Suprapubic skin (tissue), 3 donors: ENCODE data around the gene CDC42SE2.

Source experiments
- POLR2A ChIP-seq, 2 donors: fragments of 450-650 bp; IDR thresholded peaks; one replicate each; pipeline ENCODE4 v1.6.1; 2017; ENCODE audit warnings: antibody characterized with exemption in 2 of 2, mild to moderate bottlenecking in 2 of 2, moderate library complexity in 2 of 2
- TF ChIP-seq, protein P1 (sequence below), 2 donors: fragments of 200-600 bp in 1 of 2; fragments of 450-650 bp in 1 of 2; sonication (generic) in 1 of 2; IDR thresholded peaks; one replicate each; pipeline ENCODE4 v1.5.1; 2016 to 2019; ENCODE audit warnings: antibody characterized with exemption in 2 of 2, mild to moderate bottlenecking in 1 of 2, moderate library complexity in 1 of 2

DNA sequence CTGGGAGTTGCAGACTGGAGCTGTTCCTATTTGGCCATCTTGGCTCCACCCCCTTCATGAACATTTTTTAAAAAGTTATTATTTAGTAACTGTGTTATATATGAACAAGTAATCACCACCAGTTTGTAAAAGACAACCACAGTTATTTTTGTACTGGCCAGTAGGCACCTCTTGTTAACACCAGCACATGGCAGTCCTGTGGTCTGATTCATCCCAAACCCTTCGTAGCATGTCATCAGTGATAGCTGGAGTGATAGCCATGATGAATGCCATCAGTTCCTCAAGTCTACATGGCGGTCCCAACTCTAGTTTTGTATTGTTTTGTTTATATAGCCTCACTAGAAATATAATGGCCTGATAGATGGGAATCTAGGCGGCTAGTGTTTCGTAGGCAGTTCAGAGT lies 74.2 kb downstream of the CDC42SE2 start:
- TF ChIP-seq, protein P1, sequence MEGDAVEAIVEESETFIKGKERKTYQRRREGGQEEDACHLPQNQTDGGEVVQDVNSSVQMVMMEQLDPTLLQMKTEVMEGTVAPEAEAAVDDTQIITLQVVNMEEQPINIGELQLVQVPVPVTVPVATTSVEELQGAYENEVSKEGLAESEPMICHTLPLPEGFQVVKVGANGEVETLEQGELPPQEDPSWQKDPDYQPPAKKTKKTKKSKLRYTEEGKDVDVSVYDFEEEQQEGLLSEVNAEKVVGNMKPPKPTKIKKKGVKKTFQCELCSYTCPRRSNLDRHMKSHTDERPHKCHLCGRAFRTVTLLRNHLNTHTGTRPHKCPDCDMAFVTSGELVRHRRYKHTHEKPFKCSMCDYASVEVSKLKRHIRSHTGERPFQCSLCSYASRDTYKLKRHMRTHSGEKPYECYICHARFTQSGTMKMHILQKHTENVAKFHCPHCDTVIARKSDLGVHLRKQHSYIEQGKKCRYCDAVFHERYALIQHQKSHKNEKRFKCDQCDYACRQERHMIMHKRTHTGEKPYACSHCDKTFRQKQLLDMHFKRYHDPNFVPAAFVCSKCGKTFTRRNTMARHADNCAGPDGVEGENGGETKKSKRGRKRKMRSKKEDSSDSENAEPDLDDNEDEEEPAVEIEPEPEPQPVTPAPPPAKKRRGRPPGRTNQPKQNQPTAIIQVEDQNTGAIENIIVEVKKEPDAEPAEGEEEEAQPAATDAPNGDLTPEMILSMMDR (IDR thresholded peaks at IDR 0.05): no peak
- no peak for TF ChIP-seq POLR2A (IDR thresholded peaks at IDR 0.05)
